Left kidney (tissue), 2 donors: ENCODE data around the gene TSPAN4. TPM values are rescaled to one million over a fixed set of nuclear protein-coding genes. Genes with fewer than 3 reads are reported as not detected.

Source experiments
- DNase-seq: peaks from one replicate; pipeline ENCODE4 v3.0.0-alpha.2; 2013
- polyA plus RNA-seq: library from polyadenylated mRNA; unstranded; fragments of 120-200 nt; gene quantifications from one replicate; pipeline ENCODE4 v1.2.1, GENCODE V29; 2013; ENCODE audit not compliant: insufficient read length

The TSPAN4 gene
- polyA plus RNA-seq, 1 donor: 55.9 TPM

DNA sequence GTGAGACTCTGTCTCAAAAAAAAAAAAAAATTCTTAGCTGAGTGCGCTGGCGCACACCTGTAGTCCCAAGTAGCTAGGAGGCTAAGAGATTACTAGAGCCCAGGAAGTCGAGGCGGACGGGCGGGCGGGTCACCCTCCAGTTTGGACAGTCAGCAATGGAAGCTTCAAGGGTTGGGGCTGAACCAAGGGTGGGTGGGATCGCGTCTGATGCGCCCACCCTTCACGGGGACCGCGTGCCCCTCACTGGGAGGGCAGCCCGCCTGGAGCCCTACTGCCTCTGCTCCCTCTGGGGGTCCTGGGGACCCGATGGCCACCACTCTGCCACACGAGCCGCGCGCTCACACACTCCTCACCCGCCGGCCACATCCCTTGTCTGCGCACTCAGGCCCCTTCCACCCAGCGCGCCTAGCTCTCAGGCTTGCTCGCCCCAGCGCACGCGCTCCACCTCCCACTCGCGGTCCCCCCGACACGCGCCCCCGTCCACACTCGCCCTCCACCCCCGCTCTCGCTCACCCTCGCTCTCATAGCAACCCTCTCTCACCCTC is 67.5 kb downstream of the TSPAN4 start:
- DNase-seq: no peak

DNA sequence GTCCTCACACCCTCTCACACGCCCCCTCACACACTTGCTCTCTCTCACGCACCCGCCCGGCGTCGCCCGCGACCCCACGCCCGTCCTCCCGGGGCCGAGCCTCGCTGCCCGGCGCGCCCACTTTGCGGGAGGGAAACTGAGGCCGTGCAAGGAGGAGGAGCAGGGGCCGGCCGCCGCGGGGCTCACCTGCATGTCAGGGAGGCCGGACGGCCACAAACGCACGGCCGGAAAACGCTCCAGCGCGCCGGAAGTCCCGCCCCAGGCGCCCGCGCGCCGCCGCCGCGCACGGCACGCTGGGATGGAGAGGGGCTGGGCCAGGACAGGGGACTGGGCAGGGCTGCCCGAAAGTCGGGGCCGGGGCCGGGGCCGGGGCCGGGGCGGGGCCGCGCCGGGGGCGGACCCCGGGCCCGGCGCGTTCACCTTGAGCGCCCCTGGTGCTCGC is 68.0 kb downstream of the TSPAN4 start, which contains the start of gene CHID1:
Gene CHID1 (minus strand): TSS at position 222 of the 442 bp plus-strand sequence. CDS start 5,994 bp downstream, outside the sequence.
- DNase-seq: peak; percentile 85

DNA sequence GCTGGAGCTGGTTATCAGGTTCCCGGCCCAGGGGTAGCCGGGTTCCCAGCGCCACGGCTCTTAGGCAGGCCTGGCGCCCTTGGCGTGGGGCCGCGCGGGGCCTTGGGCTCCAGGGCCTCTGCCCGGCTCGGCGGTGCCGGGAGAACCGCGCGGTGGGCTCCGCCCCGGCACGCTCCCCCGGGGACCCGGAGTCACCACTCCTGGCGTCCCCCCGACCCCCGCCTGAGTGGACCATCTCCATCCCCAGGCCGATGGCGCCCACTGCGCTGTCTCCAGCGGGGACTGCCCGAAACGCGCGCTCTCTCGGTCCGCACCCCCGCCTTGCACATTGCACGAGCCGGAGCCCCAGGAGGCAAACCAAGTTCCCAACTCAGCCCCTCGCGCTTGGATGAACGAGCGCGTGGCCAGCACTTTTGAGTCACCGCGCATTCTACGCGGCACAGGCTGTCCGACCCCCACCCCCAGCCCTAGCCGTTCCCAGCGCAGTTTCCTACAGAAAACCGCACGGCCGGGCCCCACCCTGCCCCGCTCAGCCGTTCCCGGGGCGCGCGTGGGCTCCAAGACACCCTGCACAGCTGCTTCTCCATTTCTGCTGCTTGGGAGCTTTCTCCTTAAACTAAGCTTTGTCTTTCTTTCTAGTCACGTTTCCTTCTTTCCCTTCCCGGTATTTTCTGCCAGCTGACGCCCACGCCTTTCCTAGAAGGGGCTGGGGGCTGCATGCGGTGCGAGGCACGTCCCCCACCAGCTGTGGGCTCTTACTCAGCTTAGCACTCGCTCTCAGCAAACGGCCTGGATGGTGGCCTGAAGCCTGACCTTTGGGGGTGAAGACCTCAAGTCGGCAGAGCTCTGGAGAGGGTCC is 68.6 kb downstream of the TSPAN4 start:
- DNase-seq: no peak

DNA sequence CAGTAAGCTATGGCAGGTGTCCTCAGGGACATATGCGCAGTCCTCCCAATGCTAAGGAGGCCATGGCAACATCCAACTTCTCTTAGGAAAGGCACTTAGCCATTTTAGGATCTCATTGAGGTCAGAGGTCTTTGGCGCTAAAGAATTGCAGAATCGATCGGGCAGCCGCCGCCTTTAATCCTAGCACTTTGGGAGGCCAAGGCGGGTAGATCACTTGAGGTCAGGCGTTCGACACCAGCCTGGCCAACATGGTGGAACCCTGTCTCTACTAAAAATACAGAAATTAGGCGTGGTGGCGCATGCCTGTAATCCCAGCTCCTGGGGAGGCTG is 69.2 kb downstream of the TSPAN4 start:
- no peak for DNase-seq

DNA sequence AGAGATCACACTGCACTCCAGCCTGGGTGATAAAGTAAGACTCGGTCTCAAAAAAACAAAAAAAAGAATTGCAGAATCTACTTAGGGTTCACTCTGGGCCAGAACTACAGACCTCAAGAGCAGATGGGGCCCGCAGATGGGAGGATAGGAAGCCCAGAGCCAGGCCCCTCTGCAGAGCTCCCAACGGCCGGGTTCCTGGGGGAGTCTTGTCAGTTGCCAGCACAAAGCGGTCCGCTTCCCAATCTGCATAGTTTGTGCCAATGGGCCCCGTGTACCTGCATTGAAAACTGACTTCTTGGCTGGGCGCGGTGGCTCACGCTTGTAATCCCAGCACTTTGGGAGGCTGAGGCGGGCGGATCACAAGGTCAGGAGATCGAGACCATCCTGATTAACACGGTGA is 69.6 kb downstream of the TSPAN4 start:
- no peak for DNase-seq

DNA sequence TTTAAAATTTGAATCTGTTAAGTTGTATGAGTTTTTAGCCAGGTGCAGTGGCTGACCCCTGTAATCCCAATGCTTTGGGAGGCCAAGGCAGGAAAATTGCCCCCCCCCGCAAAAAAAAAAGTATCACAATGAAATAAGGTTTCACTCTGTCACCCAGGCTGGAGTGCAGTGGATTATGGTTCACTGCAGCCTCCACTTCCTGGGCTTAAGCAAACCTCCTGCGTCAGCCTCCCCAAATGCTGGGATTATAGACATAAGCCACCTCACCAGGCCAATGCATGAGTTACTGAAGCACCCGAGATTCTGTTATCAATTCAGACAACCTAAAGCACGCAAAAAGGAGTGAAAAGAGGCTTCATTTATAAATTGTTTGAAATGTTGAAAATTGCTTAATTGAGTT is 70.4 kb downstream of the TSPAN4 start:
- no peak for DNase-seq

DNA sequence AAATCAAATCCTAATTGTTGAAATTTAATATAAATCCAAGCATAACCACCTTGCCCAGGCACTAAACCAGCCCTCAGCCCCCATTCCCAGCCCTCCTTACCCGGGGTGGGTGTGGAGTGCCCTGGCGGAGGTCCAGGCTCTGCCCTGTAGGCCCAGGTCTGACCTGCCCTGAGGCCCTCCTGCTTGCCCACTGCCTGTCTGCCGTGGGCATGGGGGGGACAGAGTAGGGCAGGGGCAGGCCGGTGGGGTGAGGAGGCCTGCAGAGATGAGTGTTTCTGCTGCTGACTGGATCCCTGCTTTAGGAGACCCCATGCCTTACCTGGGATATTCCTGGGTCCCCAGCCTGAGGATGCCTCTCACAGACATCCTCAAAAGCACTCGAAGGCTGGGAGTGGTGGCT is 71.6 kb downstream of the TSPAN4 start:
- DNase-seq: no peak

DNA sequence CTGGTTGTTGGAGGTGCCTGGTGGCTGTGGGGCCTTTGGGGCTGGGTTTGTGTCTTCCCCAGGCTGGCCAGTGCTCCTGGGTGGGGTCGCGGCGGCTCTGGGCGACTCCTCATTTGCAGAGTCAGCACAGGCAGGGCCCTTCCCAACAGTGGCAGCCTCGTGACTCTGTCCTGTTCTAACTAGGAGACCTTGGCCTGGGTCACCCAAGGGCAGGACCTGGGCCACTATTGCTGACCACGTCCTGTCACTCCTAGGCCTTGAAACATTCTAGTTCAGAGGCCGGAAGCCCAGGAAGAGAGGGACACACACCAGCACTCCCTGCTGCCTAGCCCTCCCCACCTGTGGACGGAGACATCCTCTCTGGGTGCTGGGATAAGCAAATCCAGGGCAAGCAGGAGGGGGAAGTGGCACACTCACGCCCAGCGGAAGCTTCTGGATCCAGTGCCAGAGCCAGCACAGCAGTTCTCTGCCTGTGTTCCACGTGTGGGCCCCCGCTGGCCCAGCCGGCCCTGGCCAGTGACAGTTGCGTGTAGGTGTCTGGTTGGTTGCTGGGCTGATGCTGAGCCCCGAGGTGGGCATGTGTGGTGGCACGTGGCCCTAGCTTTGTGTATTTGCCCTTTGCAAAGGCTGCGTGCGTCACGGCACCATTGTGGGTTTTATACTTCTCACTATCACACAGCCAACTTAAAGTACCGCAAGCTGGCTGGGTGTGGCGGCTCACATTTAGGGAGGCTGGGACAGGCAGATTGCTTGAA is 72.3 kb downstream of the TSPAN4 start:
- DNase-seq: no peak

Other genes with a start within 250 kb of the TSPAN4 start
- gene IRF7, start 226.9 kb upstream of the TSPAN4 start, polyA plus RNA-seq: 6.4 TPM
- 46.0 TPM for gene CDHR5, start 217.9 kb upstream of the TSPAN4 start, polyA plus RNA-seq
- 0.67 TPM for gene SCT, start 215.7 kb upstream of the TSPAN4 start, polyA plus RNA-seq
- 1.1 TPM for gene DRD4, start 205.6 kb upstream of the TSPAN4 start, polyA plus RNA-seq
- 45.6 TPM for gene DEAF1, start 147.6 kb upstream of the TSPAN4 start, polyA plus RNA-seq
- 56.5 TPM for gene TMEM80, start 147.0 kb upstream of the TSPAN4 start, polyA plus RNA-seq
- 115 TPM for gene EPS8L2, start 136.6 kb upstream of the TSPAN4 start, polyA plus RNA-seq
- gene TALDO1, start 95.4 kb upstream of the TSPAN4 start, polyA plus RNA-seq: 116 TPM
- gene GATD1, start 65.4 kb upstream of the TSPAN4 start, polyA plus RNA-seq: 65.7 TPM
- gene CEND1, start 52.8 kb upstream of the TSPAN4 start, polyA plus RNA-seq: 0.27 TPM
- 13.0 TPM for gene SLC25A22, start 44.6 kb upstream of the TSPAN4 start, polyA plus RNA-seq
- gene PIDD1, start 37.6 kb upstream of the TSPAN4 start, polyA plus RNA-seq: 10.1 TPM
- 855 TPM for gene RPLP2, start 32.9 kb upstream of the TSPAN4 start, polyA plus RNA-seq
- gene PNPLA2, start 23.9 kb upstream of the TSPAN4 start, polyA plus RNA-seq: 40.9 TPM
- gene CRACR2B, start 14.9 kb upstream of the TSPAN4 start, polyA plus RNA-seq: 9.9 TPM
- gene CD151, start 9.9 kb upstream of the TSPAN4 start, polyA plus RNA-seq: 145 TPM
- 71.9 TPM for gene POLR2L, start 323 bp upstream of the TSPAN4 start, polyA plus RNA-seq
- gene CHID1, start 68.0 kb downstream of the TSPAN4 start, polyA plus RNA-seq: 100 TPM
- gene AP2A2, start 83.0 kb downstream of the TSPAN4 start, polyA plus RNA-seq: 114 TPM
- gene MUC6, start 193.9 kb downstream of the TSPAN4 start, polyA plus RNA-seq: 26.8 TPM
- 0.03 TPM for gene MUC2, start 232.0 kb downstream of the TSPAN4 start, polyA plus RNA-seq